Measurements from ENCODE around the gene KRTAP1-4. TPM values are rescaled to one million over a fixed set of nuclear protein-coding genes. Genes with fewer than 3 reads are reported as not detected.

KRTAP1-4 gene, protein sequence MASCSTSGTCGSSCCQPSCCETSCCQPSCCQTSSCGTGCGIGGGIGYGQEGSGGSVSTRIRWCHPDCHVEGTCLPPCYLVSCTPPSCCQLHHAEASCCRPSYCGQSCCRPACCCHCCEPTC
- total RNA-seq = not detected in 2 replicates

DNA sequence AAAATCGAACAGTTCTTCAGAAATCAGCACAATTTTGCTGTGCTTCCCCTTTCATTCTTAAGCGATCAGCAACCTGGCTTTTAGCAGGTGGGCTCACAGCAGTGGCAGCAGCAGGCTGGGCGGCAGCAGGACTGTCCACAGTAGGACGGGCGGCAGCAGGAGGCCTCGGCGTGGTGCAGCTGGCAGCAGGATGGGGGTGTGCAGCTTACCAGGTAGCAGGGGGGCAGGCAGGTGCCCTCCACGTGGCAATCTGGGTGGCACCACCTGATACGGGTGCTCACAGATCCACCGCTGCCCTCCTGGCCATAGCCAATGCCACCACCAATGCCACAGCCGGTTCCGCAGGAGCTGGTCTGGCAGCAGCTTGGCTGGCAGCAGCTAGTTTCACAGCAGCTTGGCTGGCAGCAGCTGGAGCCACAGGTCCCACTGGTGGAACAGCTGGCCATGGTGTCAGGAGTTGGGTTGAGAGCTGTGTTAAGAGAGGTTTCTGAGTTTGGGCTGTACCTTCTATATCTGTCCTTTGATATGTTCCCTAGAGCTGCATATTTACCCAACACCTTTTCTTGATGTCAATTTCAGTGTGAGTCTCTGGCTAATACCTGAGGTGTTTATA, at the start of gene KRTAP1-4:
KRTAP1-4 (minus strand) TSS at position 563 of the 613 bp plus-strand sequence; CDS start at position 446, 117 bp downstream.

DNA sequence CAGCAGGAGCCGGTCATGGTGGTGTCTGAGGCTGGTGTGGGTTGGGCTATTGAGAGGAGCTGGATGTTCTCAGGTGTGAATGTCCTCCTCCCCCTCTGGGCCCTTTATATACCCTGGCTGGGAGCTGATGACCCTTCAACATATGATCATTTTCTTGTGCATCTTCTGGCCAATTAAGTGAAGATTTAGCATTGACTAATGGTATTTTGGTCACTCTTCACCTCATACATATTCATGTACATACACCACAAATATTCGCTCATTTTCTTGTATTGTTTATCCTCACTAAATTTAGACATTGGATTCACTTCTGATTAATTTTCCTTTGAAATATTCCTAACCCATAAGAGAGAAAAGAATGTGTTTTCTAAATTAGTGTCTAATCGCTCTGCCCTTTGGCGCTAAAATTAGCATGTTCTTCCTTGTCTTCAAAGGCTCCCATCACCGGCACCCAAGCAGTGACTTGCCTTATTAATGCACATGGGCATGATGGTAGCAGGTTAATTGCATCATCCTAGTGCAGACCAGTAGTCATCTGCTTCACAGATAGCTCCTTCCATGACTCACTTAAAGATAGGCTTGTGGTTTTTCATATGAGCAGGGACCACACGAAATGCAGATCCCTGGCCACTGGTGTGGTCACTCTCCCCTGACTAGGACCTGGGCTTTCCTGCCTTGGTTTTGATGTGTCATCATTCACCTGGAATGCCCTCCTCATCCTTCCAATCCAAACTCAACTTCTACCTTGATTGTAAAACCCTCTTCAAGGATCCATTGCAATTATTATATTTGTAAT, 36.0 kb upstream of the KRTAP1-4 start, which contains the start of gene KRTAP2-4:
KRTAP2-4 (minus strand) TSS at position 51 of the 796 bp plus-strand sequence; CDS start at position 17, 34 bp downstream.

DNA sequence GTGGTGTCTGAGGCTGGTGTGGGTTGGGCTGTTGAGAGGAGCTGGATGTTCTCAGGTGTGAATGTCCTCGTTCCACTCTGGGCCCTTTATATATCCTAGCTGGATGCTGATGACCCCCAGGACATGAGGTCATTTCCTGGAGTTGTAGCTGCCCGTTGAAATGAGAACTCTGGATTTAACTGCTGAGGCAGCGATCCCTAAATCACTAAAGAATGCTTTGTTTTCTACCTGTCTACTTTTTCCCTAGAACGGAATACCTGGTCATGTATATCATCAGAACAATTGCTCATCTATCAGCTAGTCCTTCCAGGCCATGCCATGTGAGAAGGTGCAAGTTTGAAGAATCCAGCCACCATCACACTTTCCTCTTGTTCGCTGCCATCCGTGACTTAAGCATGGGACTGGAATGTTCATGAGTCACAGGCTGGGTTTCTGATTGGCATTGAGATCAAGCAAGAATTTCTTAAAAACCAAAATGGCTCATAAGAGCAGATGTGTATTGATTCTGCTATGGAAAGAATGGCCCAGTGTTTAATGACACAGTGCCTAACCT, 30.1 kb upstream of the KRTAP1-4 start, which contains the start of gene KRTAP2-3:
KRTAP2-3 (minus strand) TSS at position 63 of the 553 bp plus-strand sequence. CDS start 64 bp downstream, outside the sequence.

DNA sequence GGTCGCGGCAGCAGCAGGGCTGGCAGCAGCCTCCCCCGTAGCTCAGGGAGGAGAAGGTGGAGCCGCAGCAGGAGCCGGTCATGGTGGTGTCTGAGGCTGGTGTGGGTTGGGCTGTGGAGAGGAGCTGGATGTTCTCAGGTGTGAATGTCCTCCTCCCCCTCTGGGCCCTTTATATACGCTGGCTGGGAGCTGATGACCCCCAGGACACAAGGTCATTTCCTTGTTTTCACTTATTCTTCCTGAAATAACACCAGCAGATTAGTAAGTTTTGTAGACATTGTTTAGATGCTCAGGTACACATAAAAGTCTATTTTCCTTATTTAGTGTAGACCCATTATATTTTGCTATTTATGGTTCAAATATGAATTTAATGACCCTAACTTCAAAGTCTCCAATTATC, 25.1 kb upstream of the KRTAP1-4 start, which contains the start of gene KRTAP2-2:
KRTAP2-2 (minus strand) TSS at position 101 of the 400 bp plus-strand sequence; CDS start at position 82, 19 bp downstream.

DNA sequence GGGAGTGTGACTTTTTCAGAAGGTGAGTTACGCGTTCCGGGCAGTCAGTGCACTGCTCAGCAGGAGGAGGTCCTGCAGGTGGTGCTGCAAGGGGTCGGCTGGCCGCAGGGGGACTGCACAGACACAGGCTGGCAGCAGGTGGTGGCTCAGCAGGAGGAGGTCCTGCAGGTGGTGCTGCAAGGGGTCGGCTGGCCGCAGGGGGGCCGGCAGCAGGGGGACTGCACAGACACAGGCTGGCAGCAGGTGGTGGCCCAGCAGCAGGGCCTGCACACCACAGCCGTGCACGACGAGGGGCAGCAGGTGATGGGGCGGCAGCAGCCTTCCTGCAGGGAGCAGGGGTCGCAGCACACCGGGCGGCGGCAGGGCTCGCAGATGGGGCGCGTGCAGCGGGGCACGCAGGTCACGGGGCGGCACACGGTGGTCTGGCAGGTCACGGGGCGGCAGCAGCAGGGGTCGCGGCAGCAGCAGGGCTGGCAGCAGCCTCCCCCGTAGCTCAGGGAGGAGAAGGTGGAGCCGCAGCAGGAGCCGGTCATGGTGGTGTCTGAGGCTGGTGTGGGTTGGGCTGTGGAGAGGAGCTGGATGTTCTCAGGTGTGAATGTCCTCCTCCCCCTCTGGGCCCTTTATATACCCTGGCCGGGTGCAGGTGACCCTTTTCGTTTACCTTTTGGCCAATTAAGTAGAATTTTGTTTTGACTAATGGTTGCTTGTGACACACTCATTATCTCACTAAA, 16.9 kb upstream of the KRTAP1-4 start, which contains the start of gene KRTAP2-1:
KRTAP2-1 (minus strand) TSS at position 582 of the 731 bp plus-strand sequence; CDS start at position 533, 49 bp downstream.

DNA sequence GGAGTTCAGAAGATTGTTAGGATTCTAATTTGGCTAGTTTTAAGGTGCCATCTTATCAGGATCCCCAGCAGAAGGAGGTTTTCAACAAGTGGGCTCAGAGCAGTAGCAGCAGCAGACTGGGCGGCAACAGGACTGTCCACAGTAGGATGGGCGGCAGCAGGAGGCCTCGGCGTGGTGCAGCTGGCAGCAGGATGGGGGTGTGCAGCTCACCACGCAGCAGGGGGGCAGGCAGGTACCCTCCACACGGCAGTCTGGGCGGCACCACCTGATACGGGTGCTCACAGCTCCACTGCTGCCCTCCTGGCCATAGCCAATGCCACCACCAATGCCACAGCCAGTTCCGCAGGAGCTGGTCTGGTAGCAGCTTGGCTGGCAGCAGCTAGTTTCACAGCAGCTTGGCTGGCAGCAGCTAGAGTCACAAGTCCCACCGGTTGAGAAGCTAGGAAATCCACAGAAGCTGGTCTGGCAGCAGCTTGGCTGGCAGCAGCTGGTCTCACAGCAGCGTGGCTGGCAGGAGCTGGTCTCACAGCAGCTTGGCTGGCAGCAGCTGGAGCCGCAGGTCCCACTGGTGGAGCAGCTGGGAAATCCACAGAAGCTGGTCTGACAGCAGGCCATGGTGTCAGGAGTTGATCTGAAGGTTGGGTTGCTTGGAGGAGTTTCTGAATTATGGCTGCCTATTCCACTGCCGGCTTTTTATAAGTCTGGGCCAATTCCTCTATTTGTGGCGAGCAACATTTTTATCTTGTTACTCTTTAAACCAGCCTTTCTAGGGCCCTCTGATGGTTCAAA, 11.0 kb upstream of the KRTAP1-4 start, which contains the start of gene KRTAP1-1:
KRTAP1-1 (minus strand) TSS at position 668 of the 789 bp plus-strand sequence; CDS start at position 615, 53 bp downstream.

DNA sequence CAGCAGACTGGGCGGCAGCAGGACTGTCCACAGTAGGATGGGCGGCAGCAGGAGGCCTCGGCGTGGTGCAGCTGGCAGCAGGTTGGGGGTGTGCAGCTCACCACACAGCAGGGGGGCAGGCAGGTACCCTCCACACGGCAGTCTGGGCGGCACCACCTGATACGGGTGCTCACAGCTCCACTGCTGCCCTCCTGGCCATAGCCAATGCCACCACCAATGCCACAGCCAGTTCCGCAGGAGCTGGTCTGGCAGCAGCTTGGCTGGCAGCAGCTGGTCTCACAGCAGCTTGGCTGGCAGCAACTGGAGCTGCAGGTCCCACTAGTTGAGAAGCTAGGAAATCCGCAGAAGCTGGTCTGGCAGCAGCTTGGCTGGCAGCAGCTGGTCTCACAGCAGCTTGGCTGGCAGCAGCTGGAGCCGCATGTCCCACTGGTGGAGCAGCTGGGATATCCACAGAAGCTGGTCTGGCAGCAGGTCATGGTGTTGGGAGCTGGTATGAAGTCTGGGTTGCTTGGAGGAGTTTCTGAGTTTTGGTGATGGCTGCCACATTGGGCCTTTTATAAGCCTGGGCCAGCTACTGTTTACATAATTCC, 4.4 kb upstream of the KRTAP1-4 start, which contains the start of gene KRTAP1-3:
KRTAP1-3 (minus strand) TSS at position 529 of the 590 bp plus-strand sequence; CDS start at position 476, 53 bp downstream.

DNA sequence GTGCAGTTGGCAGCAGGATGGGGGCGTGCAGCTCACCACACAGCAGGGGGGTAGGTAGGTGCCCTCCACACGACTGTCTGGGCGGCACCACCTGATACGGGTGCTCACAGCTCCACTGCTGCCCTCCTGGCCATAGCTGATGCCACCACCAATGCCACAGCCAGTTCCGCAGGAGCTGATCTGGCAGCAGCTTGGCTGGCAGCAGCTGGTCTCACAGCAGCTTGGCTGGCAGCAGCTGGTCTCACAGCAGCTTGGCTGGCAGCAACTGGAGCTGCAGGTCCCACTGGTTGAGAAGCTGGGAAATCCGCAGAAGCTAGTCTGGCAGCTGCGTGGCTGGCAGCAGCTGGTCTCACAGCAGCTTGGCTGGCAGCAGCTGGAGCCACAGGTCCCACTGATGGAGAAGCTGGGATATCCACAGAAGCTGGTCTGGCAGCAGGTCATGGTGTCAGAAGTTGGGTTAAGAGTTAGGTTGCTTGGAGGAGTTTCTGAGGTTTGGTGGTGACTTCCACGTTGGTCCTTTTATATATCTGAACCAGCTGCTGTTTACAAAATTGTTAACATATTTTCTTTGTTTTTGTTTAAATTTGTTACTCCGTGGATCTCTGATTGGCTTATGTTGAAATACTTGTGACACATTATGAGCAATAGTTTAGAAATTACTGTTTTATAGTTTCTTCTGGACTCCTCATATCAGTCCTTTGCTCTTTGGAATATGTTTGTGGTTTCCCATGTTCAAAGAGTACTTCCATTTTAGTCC, 3.1 kb downstream of the KRTAP1-4 start, which contains the start of gene KRTAP1-5:
KRTAP1-5 (minus strand) TSS at position 494 of the 757 bp plus-strand sequence; CDS start at position 441, 53 bp downstream.

DNA sequence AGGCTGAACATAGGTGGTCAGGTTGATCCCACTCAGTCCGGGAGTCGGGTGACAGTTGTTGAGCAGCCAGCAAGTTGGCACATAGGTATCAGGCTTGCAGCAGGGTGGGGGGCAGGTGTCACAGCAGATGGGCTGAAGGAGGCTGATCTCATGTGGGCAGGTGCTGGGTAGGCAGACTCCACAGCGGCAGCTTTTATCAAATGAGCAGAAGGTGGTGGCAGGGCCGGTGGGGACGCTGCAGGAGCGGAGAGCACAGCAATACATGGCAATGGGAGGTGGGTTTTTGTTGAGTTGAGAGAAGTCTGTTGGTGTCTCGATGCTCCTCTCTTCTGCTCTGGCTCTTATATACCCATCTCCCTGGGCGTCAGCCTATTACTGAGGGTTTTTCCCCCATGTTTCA, 21.2 kb downstream of the KRTAP1-4 start, which contains the start of gene KRTAP3-1:
KRTAP3-1 (minus strand) TSS at position 318 of the 400 bp plus-strand sequence; CDS start at position 264, 54 bp downstream.

DNA sequence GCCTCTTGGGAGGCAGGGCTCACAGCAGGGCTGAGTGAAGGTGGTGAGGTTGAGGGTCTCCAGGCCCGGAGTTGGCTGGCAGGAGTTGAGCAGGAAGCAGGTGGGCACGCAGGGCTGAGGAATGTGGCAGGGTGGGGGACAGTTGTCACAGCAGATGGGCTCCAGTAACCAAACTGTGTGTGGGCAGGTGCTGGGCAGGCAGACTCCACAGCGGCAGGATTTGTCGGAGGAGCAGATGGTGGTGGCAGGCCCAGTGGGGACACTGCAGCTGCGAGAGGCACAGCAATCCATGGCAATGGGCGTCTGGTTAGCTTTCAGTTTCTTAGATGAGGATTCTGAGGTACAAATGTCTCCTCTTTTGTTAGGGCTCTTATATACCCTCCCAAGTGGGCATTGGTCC, 30.4 kb downstream of the KRTAP1-4 start, which contains the start of gene KRTAP3-2:
KRTAP3-2 (minus strand) TSS at position 344 of the 400 bp plus-strand sequence; CDS start at position 291, 53 bp downstream.

DNA sequence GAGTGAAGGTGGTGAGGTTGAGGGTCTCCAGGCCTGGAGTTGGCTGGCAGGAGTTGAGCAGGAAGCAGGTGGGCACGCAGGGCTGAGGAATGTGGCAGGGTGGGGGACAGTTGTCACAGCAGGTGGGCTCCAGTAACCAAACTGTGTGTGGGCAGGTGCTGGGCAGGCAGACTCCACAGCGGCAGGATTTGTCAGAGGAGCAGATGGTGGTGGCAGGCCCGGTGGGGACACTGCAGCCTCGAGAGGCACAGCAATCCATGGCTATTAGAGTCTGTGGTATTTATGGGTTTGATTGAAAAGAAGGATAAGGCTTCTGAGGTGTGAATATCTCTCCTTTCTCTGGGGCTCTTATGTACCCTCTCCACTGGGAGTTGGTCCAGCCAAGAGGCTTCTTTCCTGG, 36.2 kb downstream of the KRTAP1-4 start, which contains the start of gene KRTAP3-3:
KRTAP3-3 (minus strand) TSS at position 326 of the 400 bp plus-strand sequence; CDS start at position 259, 67 bp downstream.

DNA sequence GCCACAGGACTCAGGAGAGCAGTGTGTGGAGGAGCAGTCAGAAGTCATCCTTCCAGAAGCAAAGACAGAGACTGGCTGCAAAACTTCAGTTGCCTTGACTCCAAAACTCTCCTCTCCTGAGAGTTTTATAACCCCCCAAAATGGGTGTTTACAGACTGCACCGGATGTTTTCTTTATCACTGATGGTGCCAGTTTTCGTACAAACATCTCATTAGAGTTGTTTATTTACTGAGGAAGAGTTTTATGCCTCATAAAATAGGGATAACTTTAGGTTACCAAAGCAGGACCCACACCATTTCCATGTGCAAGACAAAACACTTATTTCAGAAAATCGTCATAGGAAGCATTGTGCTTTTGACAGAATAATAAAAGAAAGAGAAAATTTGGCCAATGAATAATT, 45.8 kb downstream of the KRTAP1-4 start, which contains the start of gene KRT40:
KRT40 (minus strand) TSS at position 101 of the 400 bp plus-strand sequence; CDS start at position 48, 53 bp downstream.

Small RNA genes within 50 kb of the gene (small RNA-seq; reads per million reads assigned to genes)
- gene KRTAP3-4P = not detected

Other genes starting within 250 kb of the KRTAP1-4 start
- not detected in 2 replicates for gene KRT27, start 247.6 kb downstream of the KRTAP1-4 start, total RNA-seq
- gene KRT28, start 230.2 kb downstream of the KRTAP1-4 start, total RNA-seq = not detected in 2 replicates
- gene KRT10, start 207.6 kb downstream of the KRTAP1-4 start, total RNA-seq = 2.1 and 3.4 TPM in 2 replicates
- not detected in 2 replicates for gene KRT12, start 163.0 kb downstream of the KRTAP1-4 start, total RNA-seq
- not detected in 2 replicates for gene KRT20, start 145.0 kb downstream of the KRTAP1-4 start, total RNA-seq
- gene KRT23, start 92.5 kb downstream of the KRTAP1-4 start, total RNA-seq = 0.16 and 0.85 TPM in 2 replicates
- gene KRT39, start 63.2 kb downstream of the KRTAP1-4 start, total RNA-seq = not detected in 2 replicates
- not detected in 2 replicates for gene KRT40, start 45.9 kb downstream of the KRTAP1-4 start, total RNA-seq
- gene KRTAP3-3, start 36.0 kb downstream of the KRTAP1-4 start, total RNA-seq = not detected in 2 replicates
- gene KRTAP3-2, start 30.3 kb downstream of the KRTAP1-4 start, total RNA-seq = not detected in 2 replicates
- gene KRTAP3-1, start 21.1 kb downstream of the KRTAP1-4 start, total RNA-seq = not detected in 2 replicates
- 1.5 and 6.0 TPM in 2 replicates for gene KRTAP1-5, start 3.0 kb downstream of the KRTAP1-4 start, total RNA-seq
- gene KRTAP1-3, start 4.7 kb upstream of the KRTAP1-4 start, total RNA-seq = not detected in 2 replicates
- not detected in 2 replicates for gene KRTAP1-1, start 11.3 kb upstream of the KRTAP1-4 start, total RNA-seq
- gene KRTAP2-1, start 17.1 kb upstream of the KRTAP1-4 start, total RNA-seq = not detected in 2 replicates
- gene KRTAP2-2, start 25.0 kb upstream of the KRTAP1-4 start, total RNA-seq = not detected in 2 replicates
- gene KRTAP2-3, start 29.9 kb upstream of the KRTAP1-4 start, total RNA-seq = not detected in 2 replicates
- gene KRTAP2-4, start 35.7 kb upstream of the KRTAP1-4 start, total RNA-seq = not detected in 2 replicates
- not detected in 2 replicates for gene KRTAP4-7, start 54.0 kb upstream of the KRTAP1-4 start, total RNA-seq
- not detected in 2 replicates for gene KRTAP4-8, start 67.9 kb upstream of the KRTAP1-4 start, total RNA-seq
- gene KRTAP4-16, start 72.0 kb upstream of the KRTAP1-4 start, total RNA-seq = not detected in 2 replicates
- gene KRTAP4-9, start 75.2 kb upstream of the KRTAP1-4 start, total RNA-seq = not detected in 2 replicates
- gene KRTAP4-11, start 88.2 kb upstream of the KRTAP1-4 start, total RNA-seq = not detected in 2 replicates
- not detected in 2 replicates for gene KRTAP4-12, start 94.0 kb upstream of the KRTAP1-4 start, total RNA-seq
- not detected in 2 replicates for gene KRTAP4-6, start 110.3 kb upstream of the KRTAP1-4 start, total RNA-seq
- gene KRTAP4-5, start 119.6 kb upstream of the KRTAP1-4 start, total RNA-seq = not detected in 2 replicates
- not detected in 2 replicates for gene KRTAP4-4, start 130.6 kb upstream of the KRTAP1-4 start, total RNA-seq
- not detected in 2 replicates for gene KRTAP4-3, start 138.0 kb upstream of the KRTAP1-4 start, total RNA-seq
- not detected in 2 replicates for gene KRTAP4-2, start 148.0 kb upstream of the KRTAP1-4 start, total RNA-seq
- gene KRTAP4-1, start 154.7 kb upstream of the KRTAP1-4 start, total RNA-seq = not detected in 2 replicates
- gene KRTAP9-1, start 159.7 kb upstream of the KRTAP1-4 start, total RNA-seq = not detected in 2 replicates
- gene KRTAP9-2, start 196.5 kb upstream of the KRTAP1-4 start, total RNA-seq = not detected in 2 replicates
- gene KRTAP9-3, start 202.3 kb upstream of the KRTAP1-4 start, total RNA-seq = not detected in 2 replicates
- gene KRTAP9-8, start 207.8 kb upstream of the KRTAP1-4 start, total RNA-seq = not detected in 2 replicates
- not detected in 2 replicates for gene KRTAP9-4, start 219.5 kb upstream of the KRTAP1-4 start, total RNA-seq
- gene KRTAP9-9, start 225.2 kb upstream of the KRTAP1-4 start, total RNA-seq = not detected in 2 replicates
- gene KRTAP9-6, start 235.2 kb upstream of the KRTAP1-4 start, total RNA-seq = not detected in 2 replicates
- gene KRTAP9-7, start 245.5 kb upstream of the KRTAP1-4 start, total RNA-seq = not detected in 2 replicates

Data from hair follicle dermal papilla cell (primary cell).